GM18508 (cell line): ENCODE measurements around the gene SSTR5.

Experiments used
- ATAC-seq: cut with Tn5 transposase; IDR thresholded peaks from one replicate; pipeline ENCODE4 v1.9.1; 2021; ENCODE audit warnings: moderate number of reproducible peaks; ENCODE audit not compliant: insufficient read depth, unreplicated experiment

The SSTR5 gene

DNA sequence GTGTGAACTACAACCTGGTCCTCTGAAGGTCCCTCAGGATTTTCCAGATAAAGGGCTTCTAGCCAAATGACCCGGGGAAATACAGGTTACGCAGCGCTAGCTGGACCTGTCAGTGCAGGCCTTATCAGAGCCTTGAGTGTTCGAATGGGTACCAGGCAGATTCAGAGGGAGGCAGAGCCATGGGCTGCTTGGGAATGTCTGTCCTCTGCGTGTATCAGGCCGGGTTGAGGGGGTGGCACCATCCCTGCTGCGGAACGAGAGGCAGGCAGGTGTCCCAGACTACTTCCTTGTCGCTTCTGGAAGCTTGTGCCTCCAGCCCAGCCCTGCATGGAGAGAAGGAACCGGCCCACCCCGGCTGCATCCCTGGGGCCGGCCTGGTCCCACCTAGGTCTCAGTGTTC, 33.6 kb upstream of the SSTR5 start:
- ATAC-seq, result no peak

DNA sequence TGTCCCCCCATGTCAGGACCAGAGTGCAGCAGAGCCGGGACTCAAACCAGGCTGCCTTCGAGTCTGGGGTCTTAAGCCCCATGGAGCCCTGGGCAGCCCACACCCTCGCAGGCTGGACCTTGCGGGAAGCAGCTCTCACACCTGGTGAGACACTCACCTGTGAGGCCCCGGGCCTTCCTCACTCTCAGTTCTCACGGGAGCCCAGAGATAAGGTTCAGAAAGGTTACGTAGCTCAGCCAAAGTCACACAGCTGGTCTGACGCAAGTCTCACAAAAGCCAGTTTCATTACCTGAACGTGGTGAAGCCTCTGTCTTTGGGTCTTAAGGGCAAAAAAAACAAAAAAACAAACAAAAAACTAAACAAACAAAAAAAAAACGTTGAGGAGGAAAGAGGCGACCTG, 32.8 kb upstream of the SSTR5 start:
- ATAC-seq, result no peak

DNA sequence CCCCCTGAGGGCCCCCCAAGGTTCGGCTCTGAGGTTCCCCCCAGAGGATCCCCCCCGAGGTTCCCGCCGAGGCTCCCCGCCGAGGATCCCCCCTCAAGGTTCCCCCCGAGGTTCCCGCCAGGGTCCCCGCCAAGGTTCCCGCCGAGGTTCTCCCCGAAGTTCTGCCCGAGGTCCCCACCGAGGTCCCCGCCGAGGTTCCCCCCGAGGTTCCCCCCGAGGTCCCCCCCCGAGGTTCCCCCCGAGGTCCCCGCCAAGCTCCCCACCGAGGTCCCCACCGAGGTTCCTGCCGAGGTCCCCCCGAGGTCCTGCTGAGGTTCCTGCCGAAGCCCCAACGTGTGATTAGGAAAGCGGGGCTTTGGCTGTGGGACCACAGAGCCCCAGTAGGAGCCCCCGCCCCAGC, 32.2 kb upstream of the SSTR5 start:
- ATAC-seq, result no peak

DNA sequence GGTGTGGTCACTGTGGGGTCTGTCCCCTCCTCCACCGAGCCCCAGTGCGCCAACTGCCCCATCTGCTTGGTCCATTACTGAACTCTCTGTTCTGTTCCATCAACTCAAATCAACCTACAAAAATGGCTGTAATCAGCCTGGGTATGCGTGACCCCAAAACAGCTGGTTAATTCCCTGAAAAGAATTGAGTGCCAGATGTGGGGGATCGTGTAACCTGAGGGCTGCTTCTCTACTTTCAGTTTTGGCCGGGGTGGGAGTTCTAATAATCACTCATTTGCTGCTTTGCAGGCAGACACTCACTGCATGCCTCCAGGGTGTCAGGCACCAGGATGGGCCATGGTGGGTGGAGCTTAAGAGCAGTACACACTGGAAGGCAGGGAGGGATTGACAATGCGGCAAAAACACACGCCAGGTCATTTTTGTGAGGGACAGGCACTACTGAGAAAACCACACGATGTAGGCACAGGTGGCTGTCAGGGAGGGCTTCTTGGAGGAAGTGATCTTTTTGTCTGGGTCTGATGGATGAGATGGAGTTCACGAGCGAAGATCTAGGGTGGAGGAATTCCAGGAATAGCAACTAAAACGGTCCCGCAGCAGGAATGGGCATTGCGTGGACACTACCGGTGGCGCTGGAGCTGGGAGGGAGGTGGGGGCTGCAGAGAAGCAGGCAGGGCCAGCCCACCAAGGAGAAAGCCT, 30.4 kb upstream of the SSTR5 start:
- no peak for ATAC-seq

DNA sequence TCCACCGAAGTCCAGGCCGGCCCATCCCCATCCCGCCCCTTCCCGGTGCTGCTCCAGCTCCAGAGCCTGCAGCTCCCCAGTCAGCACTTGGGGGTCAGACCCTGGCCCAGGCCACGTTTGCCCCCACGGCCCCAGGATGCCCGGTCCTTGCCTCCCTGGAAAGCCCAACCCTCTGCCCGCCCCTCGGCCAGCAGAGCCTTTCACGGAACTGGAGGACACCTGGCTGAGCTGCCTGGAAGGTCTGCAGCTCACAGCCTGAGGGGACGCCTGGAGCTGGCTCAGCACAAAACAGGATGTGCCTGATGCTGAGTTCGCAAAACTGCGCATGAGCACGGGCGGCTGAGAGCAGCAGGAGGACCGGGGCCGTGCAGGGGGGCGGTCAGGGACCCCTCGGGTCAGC, 29.7 kb upstream of the SSTR5 start:
- no peak for ATAC-seq

DNA sequence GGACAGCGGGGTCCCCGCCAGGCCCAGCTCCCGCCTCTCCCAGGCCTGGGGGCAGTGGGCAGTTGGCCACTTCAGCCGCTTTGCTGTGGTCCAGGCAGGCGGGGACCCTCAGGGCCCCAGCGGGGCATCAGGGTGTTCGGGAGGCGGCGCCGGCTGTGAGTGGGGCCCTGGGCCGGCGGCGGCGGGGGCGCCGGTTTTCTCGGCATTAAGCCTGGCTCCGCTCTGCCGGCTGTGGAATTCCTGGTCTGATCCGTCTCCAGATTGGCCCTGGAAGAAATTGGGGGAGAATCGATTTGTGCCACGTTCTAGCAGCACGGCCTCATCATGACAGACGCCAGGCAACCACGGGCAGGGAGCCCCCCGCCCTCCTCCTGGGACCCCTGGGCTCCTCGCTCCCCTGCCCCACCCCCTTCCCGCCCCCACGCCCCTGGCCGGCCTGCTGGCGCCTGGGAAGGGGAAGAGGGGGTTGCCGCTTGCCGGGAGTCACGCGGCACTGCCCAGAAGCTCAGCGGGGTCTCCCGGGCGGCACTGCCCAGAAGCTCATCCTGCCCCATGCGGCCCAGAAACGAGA, 28.6 kb upstream of the SSTR5 start:
- ATAC-seq, result no peak

DNA sequence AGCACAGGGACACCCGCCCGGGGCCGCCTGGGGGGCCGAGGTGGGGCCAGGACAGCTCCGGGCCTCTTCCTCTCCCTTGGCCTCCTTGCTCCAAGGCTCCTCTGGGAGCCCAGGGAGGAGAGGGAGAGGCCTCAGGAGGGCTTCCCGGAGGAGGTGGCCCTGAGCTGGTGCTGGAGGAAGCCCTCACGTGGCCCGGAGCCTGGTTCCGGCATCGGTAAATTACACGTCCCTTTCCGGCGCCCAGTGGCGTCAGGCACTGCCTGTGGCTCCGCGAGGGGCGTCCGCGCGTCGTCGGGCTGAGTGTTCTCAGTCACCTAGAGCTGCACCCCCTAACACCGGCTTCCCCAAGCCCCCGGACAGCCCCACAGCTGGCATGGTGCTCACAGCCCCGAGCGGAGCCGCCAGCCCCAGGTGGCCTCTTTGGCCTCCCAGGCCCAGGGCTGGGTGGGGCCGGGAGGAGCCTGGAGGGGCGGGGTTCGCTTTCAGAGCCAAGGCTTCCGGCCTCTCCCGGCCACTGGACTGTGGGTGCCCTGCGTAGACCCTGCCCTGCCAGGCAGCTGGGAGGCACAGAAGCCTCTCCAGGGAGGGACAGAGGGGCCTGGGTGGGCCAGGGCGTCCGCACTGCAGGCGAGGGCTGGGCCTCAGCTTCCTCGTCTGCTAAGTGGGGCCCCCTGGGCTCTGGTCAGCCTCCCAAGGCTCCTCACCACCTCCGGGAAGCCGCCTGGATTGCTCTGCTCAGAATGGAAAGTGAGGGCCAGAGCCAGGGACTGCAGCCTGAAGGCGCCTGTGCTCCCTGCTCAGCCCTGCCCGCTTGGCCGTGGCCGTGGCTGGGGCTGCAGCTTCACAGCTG, 27.9 kb upstream of the SSTR5 start:
- no peak for ATAC-seq

DNA sequence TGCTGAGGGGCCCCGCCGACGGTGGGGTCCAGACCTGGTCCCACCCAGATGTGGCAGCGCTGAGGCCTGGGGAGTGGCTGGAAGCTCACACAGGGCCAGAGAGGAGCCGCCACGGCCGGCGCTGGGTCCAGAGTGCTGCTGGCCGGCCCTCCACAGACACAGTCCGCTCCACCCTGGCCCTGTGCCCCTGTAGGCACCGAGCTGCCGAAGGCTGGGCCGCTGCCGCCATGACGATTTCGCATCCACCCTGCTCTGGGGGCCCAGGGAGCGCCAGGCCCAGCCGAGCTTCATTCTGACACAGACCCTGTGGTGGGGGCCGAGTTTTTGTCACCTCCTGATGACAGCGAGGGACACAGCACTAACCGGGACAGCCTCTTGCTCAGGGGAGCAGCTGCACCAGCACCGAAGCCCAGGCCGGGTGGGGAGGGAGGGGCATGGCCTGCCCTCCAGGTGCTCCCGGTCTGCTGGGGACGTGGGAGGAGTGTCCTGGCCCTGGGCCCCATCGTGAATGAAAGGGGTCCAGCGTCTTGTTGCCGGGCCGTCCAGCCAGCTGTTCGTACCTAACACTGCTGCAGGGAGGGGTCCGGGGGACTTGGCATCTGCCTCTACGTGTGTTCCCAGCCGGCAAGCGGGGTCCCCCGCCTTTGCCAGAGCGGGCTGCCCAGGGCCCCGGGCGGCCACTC, 27.1 kb upstream of the SSTR5 start:
- ATAC-seq, result no peak

DNA sequence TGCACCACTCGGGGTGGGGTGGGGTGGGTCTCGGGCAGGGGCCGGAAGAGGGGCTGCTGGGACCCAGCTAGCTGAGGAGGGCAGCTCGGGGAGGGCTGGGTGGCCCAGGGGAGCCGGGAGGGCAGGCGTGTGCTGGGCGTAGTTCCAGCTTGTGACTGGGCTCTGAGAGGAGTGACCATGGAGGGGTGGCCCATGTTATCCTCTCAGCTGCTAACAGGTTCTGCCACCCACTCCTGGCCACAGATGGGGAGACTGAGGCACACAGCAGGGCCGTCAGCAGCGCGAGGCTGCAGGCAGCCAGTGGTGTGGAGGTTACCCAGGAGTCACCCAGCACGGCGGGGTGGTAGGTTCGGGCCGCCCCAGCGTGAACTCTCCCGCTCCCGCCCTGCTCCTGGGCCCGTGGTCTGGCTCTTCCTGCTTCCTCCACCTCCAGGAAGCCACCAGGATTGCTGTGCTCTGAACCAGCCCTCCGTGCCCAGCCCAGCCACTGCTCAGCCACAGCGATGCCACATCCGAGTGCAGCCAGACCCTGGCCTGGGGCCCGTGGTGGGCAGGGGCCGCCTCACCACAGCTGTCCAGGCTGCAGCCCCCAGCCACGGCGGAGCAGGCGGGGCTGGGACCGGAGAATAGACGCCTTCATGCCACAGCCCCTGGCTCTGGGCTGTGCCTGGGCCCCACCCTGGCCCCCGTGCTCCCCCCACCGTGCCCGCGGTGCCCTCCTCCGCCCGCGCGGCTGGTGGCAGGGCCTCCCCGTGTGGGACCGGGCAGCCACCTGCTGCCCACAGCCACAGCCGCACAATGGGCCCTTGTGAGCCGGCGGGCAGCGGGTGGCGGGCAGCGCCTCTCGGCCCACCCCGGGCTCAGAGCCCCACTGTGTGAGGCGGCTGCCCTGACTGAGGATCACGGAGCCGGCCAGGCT, 26.3 kb upstream of the SSTR5 start:
- no peak for ATAC-seq

DNA sequence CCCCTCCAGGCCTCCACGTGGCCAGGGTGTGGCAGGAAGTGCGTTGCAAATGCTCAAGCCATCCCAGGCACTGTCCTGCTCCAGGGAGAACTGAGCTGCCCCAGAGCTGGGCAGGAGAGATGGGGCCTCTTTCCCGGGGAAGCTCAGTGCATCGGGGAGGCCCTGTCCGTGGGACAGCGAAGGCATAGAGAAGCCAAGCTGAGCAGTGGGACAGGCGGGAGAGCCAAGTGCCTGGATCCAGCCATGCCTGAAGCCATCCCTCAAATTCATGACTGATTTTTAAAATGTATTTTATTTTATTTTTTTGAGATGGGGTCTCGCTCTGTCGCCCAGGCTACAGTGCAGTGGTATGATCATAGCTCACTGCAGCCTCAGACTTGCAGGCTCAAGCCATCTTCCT, 25.4 kb upstream of the SSTR5 start:
- ATAC-seq, result no peak

DNA sequence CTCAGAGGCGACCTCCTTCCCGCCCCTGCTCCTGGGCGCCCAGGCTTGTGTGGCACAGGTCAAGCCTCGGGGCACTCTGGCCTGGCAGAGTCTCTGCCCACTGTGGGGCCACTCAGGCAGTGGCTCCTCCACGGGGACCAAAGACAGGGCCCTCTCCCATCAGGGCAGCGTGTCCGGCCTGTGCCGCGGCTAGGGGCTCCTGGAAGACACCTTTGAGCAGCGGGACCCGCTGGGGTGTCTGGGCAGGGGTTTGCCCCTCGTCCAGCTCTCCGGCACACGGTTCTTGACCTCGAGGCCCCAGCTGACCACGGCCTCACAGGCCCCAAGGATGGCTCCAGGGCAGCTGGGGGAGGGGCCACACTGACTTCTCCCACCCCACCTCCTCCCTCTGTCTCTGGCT, 24.7 kb upstream of the SSTR5 start:
- no peak for ATAC-seq

DNA sequence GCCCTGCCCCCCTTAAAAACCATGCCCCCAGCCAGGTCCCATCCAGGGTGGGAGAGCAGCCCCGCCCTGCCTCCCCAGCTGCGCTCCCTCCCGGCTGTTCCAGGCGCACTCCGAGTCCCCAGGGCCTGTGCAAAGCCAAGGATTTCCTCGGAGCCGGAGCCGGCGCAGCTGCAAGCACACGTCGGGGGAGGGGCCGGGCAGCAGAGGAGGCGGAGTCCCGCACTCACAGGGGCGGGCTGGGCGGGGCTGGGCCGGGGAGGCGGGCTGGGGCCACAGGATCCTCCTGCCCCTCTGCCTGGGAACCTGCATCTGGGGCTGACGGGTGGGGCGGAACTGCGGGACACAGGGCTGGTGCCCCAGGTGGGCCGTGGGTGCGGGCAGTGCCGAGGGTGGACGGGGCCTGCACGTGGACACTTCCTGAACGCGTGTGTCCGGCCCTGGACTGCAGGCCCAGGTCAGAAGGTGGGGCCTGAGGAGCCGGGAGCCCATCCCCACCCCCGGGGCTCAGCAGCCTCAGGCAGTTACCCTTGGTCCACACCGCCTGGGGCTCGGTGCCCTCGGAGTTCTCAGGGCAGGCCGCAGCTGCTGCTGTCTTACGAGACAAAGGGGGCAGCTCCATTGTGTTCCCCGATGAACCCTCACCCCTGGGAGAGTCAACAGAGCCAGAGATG, 24.0 kb upstream of the SSTR5 start:
- no peak for ATAC-seq

DNA sequence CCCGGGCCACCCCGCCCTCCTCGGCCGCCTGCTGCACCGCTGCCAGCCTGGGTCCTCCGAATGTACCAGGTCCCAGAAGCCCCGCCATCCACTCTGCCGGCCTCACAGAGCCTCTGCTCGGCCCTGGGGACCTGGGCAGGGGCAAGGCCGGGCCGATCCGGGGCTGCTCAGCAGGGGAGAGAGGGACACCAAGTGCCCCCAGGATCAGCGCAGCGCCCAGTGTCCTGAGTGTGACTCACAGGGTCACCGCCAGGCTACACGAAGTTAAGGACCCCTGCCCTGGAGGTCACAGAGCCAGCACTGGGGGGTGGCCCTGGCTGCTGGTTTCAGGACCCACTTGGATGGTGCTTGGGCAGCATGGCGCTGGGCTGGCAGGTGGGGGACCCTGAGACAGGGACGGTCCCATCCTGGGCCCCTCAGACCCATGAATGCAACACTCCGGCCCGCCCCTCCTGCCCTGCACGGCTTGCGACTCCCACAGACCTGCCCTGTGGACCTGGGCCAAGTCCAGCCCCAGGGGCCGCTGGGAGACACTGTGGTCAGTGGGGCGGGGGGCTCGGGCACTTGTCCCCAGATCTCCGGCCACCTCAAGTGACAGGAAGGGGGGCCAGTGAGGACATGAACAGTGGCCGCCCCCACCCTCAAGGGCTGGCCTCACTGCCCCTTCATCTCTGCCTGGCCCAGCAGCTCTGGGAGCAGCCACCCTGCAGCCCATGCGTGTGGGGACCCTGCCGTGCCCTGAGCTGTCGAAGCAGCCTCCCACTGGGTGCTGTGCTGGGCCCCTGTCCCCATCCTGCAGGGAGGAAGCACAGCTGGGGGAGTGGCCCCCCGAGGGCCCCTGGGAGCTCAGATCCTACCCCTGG, 23.2 kb upstream of the SSTR5 start:
- no peak for ATAC-seq

DNA sequence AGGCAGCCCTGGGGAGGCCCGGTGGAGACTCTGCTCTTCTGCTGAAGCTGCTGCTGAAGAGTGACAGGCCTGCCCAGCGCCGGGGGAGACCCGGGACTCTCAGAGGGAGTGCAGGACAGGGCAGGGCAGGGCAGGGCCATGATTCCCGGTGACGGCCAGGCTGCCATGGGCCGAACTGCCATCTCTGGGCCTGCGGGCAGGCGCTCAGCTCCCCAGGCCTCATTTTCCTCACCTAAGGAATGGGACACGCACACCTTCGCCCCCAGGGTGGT, 22.6 kb upstream of the SSTR5 start:
- ATAC-seq, result no peak

DNA sequence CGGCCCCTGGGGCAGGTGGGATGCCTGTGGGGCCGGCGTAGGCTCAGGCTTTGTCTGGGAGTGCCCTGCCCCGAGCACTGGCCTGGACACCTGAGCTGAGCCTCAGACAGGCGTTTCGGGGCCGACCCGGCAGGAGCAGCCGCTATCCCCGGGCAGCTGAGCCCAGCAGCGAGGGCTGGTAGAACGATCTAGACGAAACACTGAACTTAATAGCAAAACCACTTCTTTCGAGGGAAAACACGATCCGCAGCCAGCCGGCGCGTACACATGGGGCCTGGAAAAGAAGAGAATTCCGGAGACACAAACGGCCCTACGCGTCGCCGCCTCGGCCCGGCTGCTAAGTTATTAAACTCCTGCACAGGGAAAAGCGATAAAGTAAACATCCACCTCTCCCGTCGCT, 22.0 kb upstream of the SSTR5 start:
- no peak for ATAC-seq

DNA sequence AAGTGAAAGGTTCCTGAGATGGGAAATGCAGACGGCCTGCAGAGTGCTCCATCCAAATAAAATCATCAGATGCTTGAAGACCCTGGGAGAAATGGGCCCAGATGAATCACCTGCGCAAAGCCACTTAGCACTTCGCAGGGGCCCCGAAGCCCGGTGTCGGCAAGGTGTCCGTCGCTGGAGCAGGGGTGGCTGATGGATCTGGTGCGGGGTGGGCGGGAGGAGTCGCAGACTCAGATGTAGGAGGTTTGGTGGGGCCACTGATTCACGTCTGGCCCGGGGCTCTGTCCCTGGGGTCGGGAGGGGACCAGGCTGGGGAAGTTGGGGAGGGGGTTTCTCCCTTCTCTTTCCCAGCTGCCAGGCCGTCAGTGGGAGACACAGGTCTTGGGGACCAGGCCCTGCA, 21.6 kb upstream of the SSTR5 start:
- no peak for ATAC-seq

DNA sequence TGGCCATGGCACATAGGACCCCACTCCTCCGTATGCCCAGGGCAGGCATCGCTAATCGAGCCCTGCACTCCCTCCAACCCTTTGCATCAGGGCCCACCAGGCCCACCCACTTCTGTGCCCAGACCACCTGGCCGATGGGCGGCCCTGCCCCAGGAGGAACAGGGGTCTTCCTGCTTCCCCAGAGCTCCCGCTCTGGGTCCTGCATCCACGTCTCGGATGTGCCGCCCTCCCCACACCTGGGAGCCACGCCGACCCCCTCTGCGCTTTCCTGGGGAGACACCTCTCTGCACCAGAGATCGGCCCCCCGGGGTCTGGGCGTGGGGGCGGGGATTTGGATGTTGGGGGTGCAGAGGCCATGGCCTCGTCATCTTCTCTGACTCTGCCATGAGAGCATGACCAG, 21.1 kb upstream of the SSTR5 start:
- ATAC-seq, result no peak

DNA sequence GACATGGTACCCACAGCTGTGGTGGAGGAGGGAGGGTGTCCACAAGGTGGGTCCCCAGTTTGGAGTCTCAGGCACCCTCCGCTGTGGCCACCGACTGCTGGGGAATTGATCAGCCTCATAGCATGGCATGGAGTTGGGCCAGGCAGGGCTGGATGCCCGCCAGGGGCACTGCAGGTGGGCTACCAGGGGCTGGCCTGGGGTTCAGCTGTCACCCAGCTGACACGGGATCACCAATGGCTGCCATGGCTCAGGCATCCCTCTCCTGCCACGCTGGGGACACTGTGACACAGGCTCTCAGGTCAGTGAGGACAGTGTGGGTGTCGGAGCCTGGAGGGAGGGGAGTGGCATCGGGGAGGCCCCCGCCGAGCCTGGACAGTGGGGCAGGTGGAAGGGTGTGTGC, 19.8 kb upstream of the SSTR5 start:
- ATAC-seq, result no peak

DNA sequence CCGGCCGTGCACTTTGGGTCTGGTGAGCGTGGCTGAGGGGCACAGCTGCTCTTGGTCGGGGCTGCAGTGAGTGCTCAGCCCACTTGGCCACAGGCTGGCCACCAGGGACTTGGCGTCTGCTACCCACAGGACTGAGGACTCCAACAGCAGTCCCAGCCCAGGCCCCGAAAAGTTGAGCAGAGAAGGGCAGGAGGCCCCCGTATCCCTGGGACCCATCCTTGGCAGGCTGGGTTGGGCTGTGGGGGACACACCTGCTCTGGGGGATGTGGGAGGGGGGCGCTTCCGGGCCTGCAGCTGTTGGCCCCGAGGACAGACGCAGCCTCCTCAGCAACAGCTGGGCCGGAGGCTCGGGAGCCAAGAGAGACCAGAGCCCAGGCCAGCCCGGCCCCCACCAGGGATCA, 19.4 kb upstream of the SSTR5 start:
- no peak for ATAC-seq
